Activated CD8-positive, alpha-beta memory T cell treated with anti-CD3 and anti-CD28 coated beads for 4 hours (primary cell): Measurements from ENCODE around the gene TMEM161B.
"Not testable (repeated sequence)": the region's sequence is repeated elsewhere in the genome, so short reads cannot be mapped to it uniquely, and the experiment has no call there.

ENCODE experiments used
- DNase-seq, 2 donors: peaks; one replicate each; pipeline ENCODE4 v3.0.0-alpha.2; 2020; ENCODE audit warnings: low read depth in 2 of 2

Gene TMEM161B

GRCh38 chr5:88183255-88183654, 85.4 kb downstream of the TMEM161B start:
- DNase-seq: no peak

- not testable (repeated sequence) for DNase-seq
Measured at GRCh38 chr5:88177486-88177885, 91.2 kb downstream of the TMEM161B start.

GRCh38 chr5:88172847-88173758, 95.5 kb downstream of the TMEM161B start:
- no peak for DNase-seq

- no peak for DNase-seq
Measured at GRCh38 chr5:88159591-88159990, 109.1 kb downstream of the TMEM161B start.

- no peak for DNase-seq
Measured at GRCh38 chr5:88158056-88158455, 110.6 kb downstream of the TMEM161B start.

GRCh38 chr5:88154891-88155290, 113.8 kb downstream of the TMEM161B start:
- DNase-seq: no peak

- no peak for DNase-seq
Measured at GRCh38 chr5:88150747-88151146, 117.9 kb downstream of the TMEM161B start.

GRCh38 chr5:88145611-88146467, 122.8 kb downstream of the TMEM161B start:
- no peak for DNase-seq

- DNase-seq: no peak
Measured at GRCh38 chr5:88145221-88145610, 123.4 kb downstream of the TMEM161B start.
